GM18519 (cell line): ENCODE results near the gene SYT8.
"Not testable (repeated sequence)": the region's sequence is repeated elsewhere in the genome, so short reads cannot be mapped to it uniquely, and the experiment has no call there.

ENCODE experiments used
- ATAC-seq: cut with Tn5 transposase; IDR thresholded peaks from one replicate; pipeline ENCODE4 v1.9.1; 2021; ENCODE audit warnings: mild to moderate bottlenecking, moderate library complexity; ENCODE audit not compliant: unreplicated experiment, low FRiP score

The SYT8 gene

DNA sequence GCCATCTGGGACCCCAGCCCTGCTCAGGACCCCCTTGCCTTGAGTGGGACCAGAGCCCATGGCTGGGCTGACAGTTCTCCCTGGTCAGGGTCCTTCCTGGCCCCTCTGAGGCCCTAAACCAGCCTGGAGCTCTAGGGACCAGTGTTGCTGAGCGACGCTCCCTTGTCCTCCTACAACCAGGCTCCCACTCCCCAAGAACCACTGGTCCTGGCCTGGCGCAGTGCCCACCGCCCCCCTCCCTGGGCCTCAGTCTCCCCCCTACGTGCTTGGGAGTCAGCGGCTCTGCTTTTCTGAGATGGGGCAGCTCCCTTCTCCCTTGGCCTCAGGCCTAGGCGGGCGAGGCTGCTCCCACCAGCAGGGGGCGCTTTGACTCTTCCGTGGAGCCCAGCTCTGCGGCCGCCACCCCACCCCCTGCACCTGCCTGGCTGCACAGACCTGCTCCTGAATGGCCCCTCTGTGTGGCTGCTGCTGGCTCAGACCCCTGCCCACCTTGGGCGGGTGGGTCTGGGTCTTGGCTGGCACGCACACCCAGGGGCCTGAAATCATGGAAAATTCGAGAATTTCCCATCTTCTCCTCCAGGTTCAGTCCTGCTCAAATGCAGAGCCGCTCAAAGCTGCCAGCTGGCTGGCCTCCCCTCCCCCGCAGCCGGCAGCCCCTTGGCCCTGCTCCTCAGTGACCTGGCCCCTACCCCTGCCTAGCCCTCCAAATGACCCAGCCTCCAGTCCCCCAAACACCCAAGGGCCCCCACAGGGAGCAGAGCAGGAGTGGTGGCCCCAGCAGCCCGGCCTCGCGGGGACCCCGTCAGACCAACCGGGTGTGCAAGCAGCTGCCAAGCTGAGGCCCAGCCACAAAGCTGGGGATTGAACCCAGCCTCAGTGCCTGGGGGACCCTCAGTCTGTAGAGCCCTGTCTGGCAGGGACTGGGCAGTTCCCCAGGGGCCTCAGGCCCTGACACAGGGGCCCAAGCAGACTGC lies 47.8 kb downstream of the SYT8 start:
- no peak for ATAC-seq

GRCh38 chr11:1883346-1884302 lies 48.8 kb downstream of the SYT8 start:
- ATAC-seq: no peak

DNA sequence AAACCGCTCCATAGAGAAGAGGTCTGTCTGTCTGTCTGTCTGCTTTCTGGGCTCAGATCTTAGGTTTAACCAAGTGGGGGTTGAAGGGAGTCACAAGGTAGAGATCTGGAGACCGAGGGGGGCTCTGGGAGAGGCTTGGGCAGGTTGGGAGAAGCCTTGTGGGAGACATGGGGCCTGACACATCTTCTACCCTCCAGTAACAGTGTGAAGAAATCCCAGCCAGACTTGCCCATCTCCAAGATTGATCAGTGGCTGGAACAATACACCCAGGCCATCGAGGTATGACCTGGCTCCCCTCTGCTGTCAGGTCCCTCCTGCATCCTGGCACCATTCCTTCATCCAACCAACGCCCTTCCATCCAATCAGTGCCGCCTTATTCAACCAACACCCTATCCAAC lies 49.5 kb downstream of the SYT8 start:
- no peak for ATAC-seq

DNA sequence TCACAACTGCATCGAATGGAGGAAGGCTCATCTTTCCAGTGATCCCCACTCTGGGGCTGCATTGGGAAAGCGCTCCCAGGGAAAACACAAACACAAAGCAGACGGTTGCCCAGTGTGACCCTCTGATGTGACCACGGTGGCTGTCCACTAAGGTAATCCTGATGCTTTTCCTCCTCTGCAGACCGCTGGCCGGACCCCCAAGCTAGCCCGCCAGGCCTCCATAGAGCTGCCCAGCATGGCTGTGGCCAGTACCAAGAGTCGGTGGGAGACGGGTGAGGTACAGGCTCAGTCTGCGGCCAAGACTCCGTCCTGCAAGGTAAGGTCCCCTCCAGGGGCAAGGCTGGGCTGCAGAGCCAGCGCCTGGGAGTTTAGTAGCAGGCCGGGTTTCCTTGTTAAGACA lies 51.8 kb downstream of the SYT8 start:
- ATAC-seq: not testable (repeated sequence)
